NCI-H1436 treated with DMSO at 0.1 percent for 48 hours (cell line): ENCODE data around the gene GATA1.
A peak's percentile ranks its signal among the peaks of the same experiment; 100 is the strongest.
"Not testable (repeated sequence)": the region's sequence is repeated elsewhere in the genome, so short reads cannot be mapped to it uniquely, and the experiment has no call there.

Source experiments
- DNase-seq: peaks from one replicate; lab custom pipeline; 2025; lab: John Stamatoyannopoulos, UW

The GATA1 gene

DNA sequence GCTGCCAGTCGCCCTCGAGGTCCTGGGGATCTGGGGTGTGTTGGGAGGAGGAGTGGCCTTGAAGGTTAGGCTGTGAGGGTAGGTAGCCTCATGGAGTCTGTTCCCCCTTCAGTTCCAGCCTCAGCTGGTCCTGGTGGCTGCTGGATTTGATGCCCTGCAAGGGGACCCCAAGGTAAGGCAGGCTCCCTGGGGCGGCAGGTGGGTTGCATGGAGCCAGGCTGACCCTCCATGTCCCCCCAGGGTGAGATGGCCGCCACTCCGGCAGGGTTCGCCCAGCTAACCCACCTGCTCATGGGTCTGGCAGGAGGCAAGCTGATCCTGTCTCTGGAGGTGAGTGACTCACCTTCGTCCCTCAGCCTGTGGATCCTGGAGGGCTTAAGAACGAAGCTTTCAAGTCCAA, 28.3 kb downstream of the GATA1 start:
- DNase-seq, result no peak

DNA sequence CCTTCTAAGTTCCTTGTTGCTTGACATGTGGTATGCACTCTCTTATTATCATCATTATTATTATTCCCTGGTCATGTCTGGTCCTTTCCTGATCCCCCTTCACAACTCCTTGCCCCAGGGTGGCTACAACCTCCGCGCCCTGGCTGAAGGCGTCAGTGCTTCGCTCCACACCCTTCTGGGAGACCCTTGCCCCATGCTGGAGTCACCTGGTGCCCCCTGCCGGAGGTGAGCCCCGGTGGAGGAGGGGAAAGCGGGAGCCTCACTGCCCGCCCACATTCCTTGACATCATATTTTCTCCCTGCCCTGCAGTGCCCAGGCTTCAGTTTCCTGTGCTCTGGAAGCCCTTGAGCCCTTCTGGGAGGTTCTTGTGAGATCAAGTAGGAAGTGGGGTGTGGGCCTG, 28.9 kb downstream of the GATA1 start:
- DNase-seq, result no peak

DNA sequence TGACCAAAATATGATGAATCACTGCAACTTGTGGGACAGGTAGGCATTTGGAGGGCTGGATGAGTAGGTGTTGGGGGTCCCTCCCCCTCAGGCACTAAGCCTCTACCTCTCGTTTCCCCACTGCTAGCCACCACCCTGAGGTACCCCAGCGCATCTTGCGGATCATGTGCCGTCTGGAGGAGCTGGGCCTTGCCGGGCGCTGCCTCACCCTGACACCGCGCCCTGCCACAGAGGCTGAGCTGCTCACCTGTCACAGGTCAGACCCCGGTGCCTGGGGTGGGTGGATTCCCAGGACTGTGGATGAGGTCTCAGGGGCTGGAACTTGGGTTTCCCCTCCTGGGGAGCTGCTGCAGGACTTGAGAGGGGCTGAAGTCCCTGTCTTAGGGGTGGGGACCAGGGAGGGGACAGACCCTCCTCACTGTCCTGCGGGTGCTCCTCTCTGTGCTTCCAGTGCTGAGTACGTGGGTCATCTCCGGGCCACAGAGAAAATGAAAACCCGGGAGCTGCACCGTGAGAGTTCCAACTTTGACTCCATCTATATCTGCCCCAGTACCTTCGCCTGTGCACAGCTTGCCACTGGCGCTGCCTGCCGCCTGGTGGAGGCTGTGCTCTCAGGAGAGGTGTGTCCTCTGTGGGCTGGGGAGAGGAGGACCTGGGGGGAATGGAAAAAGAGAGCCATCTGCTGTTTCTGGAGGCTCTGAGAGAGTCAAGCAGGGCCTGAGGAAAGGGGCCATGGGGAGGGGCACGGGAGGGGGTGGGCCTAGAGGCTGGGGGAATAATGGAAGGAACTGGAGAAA, 29.8 kb downstream of the GATA1 start:
- no peak for DNase-seq

DNA sequence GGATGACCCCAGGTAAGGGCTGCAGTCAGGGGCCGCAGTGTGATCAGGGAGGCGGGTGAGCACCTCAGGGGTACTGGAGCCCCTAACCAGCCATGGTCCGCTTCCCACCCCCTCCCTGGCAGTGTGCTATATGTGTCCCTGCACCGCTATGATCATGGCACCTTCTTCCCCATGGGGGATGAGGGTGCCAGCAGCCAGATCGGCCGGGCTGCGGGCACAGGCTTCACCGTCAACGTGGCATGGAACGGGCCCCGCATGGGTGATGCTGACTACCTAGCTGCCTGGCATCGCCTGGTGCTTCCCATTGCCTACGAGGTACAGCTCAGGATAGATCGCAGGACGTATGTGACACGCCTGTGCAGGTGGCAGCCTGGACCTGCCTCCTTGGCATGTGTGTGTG, 31.7 kb downstream of the GATA1 start:
- DNase-seq, result no peak

DNA sequence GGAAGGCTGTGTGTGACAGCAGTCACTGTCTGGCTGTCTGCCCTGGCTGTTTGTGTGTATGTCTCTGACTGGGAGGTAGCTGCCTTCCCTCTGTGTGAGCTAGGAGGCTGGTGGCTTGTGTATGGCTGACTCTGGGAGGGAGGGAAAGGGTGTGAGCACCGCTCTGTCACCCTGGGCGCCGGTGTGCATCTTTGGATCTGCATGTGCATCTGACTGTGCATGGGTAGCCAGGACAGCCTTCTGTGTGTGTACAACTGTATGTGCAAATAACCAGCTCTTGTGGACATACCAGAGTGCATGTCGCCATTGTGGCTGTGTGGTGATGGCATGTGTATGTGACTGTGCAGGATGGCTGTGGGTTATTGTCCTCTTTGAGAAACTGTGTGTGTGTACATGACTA, 32.5 kb downstream of the GATA1 start:
- DNase-seq, result no peak

DNA sequence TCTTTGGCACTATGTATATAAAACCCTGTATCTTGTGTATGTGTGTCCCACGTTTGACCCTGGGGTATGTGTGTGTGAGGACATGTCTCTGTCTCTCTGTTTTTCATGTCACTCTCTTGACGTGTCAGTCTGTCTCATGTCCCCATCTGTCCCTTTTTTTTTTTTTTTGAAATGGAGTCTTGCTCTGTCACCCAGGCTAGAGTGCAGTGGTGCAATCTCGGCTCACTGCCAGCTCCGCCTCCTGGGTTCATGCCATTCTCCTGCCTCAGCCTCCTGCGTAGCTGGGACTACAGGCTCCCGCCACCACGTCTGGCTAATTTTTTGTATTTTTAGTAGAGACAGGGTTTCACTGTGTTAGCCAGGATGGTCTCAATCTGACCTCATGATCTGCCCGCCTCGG, 33.0 kb downstream of the GATA1 start:
- DNase-seq, result not testable (repeated sequence)

DNA sequence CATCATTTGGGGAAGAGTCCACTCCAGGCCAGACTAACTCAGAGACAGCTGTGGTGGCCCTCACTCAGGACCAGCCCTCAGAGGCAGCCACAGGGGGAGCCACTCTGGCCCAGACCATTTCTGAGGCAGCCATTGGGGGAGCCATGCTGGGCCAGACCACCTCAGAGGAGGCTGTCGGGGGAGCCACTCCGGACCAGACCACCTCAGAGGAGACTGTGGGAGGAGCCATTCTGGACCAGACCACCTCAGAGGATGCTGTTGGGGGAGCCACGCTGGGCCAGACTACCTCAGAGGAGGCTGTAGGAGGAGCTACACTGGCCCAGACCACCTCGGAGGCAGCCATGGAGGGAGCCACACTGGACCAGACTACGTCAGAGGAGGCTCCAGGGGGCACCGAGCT, 36.7 kb downstream of the GATA1 start:
- DNase-seq, result no peak

DNA sequence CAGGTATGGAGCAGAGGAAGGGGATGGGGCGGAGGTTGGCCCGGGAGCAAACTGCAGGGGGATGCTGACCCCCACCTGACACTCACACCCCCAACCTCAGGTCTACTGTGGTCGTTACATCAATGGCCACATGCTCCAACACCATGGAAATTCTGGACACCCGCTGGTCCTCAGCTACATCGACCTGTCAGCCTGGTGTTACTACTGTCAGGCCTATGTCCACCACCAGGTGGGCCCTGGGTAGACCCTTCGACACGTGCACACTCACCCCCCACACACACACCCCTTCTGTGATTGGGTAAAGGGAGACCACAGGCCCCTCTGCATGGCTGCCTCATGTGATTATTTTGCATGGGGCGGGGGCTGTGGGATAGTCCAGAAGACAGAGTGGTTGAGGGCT, 37.7 kb downstream of the GATA1 start:
- no peak for DNase-seq

DNA sequence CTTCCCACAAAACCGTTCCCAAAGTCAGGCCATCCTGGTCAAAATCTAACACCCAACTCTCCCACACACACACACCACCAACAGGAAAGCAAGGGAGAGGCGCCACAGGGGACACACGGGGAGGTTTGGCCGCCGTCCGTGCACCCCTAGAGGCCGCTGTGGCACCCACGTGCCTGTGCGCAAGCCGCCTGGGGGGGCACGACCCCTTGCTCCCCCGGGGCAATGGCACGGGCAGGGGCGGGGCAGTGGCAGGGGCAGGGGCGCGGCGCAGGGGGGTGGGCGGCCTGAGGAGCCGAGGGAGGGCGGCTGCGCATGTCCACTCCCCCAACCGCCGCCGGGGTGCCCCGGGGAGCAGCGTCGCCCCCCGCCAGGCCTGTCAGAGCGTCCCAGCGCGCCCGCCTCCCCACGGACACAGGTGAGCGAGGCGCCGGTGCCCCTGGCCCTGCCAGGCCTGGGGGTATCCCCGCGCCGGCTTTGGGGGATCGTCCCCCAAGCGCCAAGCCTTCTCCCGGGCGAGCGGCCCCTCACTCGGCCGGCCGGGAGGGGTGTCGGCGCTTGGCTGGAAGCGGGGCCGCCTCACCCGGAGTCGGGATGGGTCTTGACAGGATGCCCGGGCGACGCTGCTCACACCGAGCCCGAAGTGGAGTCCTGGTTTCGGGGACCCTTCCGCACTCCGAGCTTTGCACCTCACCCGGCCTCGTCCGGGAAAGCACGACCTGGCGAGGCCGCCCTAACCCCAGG, 39.9 kb downstream of the GATA1 start, which contains the start of gene ERAS:
Gene ERAS, plus strand, starts transcription at position 379 of the 741 bp plus-strand sequence. CDS start 2,611 bp downstream, outside the sequence.
- no peak for DNase-seq

DNA sequence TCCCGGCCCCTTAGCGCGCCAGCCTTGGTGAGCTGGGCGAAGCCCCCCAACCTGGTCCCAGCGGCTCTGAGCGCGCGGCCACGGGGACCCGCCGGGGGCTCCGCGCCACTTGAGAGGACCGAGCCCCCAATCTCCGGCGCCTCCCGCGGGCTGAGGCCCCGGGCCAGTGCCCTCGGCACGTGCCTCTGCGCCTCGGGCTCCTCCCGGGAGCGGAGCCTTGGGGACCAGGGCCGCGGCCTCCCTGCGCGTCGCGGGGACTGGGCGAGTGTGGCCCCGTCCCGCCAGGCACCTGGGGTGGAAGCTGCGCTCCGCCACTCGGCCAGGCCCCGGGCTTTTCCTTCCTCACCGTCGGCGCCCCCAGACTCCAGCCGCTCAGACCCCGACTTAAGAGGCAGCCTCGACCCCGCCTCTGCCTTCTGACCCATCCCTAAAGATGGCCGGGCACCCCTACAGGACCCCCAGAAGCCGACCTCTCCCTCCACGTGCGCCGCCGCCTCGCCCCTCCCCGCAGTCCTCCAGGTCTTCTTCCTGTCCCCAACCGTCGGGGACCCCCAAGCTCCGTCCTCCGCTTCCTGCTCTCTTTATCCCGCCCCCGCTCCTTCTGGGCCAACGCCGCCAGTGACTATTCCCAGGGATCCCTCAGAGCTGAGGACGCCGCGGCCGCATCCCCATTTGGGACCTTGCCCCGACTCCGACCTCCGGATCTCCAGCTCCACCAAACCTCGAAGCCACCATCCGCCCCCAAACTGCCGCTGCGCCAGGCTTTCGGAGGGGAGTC, 40.7 kb downstream of the GATA1 start:
- DNase-seq, result no peak

DNA sequence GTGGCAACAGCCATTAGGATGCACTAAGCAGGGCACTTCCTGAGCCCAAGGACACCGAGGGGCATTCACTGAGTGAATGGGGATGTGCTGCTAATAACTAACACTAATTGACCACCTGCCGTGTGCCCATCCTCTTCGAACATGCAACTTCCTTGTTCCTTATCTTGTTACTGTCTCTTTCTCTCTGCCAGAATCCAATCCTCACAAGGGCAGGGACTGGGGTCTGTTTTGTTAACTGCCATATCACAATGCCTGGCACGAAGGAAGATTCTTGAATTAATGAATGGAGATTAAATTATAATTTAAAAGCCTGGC, 41.2 kb downstream of the GATA1 start:
- no peak for DNase-seq

DNA sequence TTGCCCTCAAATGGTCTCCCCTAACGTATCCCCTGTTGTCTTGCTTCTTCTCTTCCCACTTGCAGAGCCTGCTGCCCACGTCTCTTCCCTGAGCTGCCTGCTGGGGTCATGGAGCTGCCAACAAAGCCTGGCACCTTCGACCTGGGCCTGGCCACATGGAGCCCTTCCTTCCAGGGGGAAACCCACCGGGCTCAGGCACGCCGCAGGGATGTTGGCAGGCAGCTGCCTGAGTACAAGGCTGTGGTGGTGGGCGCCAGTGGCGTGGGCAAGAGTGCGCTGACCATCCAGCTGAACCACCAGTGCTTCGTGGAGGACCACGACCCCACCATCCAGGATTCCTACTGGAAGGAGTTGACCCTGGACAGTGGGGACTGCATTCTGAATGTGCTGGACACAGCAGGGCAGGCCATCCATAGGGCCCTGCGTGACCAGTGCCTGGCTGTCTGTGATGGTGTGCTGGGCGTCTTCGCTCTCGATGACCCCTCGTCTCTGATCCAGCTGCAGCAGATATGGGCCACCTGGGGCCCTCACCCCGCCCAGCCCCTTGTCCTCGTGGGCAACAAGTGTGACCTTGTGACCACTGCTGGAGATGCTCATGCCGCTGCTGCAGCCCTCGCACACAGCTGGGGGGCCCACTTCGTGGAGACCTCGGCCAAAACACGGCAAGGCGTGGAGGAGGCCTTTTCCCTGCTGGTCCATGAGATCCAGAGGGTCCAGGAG, 42.8 kb downstream of the GATA1 start:
- no peak for DNase-seq

DNA sequence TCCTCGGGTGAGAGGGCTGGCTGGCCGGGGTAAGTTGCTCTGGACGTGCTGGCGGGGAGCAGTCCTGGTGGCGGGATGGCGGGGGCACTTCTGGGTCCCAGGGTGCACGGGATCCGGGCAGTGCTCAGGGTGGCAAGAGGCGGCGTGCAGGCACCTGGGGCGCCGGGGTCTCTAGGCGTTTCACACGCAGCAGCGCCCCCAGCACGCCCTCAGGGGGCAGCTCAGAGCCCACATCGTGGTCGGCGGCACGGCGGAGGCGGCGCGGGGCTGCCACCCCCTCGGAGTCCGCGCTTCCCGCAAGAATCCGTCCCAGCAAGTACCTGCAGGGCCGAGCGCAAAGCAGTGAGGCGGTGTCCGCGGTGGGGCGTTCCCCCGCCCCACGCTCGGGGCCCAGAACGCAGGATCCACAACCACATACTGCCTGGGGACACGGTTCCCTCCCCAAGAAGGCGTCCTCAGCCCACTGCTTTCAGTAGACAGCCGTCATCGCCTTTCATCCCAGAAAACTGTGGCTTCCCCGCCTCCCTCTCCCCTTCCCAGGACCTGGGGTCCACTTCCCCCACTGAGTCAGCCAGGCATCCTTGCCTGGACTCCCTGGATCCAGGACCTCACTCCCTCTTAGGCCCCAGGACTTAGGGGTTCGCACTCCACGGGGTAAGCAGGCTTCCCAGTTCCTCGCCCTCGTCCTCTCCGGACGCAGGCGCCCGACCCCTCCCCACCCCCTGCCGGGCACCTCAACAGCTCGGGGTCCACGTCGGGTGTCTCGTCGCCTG, 44.9 kb downstream of the GATA1 start:
- DNase-seq, result no peak

DNA sequence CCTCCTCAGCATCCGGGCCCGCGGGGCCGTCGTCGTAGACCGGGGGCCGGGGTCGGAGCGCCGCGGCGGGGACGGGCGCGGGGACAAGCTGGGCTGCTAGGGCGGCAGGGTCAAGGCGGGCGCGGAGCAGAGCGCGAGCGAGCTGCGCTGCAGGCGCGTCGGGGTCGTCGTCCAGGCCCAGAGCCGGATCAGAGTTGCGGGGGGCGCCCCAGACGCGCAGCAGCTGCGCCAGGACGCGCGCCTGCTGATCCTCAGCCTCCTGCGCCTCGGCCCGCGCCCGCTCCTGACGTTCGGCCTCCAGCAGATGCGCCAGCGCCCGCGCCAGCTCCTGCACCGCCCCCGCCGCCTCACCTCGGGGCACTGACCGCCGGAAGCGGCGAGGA, 45.5 kb downstream of the GATA1 start:
- no peak for DNase-seq

DNA sequence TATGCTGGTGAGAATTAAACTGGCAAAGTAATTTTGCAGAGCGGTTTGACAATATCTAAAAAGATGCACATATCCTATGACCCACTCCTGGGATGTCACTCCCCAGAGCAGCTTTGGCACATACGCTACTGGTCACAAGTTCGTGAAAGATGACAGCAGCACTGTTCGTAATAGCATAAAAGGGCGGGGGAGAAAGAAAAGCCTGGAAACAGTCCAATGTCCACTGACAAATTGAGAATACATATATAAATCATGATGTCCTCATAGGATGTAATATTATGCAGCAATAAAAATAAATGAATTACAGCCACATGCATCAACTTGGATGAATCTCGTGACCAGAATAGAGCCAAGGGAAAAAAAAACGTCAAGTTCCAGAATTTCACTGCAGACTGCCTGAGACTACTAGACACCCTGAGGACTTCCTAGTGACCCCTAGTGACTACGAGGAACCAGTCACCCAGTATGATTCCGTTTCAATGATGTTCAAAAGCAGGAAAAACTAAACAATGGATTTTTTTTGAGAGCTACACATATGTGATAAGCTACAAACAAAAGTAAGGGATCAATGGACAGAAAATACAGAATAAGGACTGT, 47.2 kb downstream of the GATA1 start:
- DNase-seq, result no peak

DNA sequence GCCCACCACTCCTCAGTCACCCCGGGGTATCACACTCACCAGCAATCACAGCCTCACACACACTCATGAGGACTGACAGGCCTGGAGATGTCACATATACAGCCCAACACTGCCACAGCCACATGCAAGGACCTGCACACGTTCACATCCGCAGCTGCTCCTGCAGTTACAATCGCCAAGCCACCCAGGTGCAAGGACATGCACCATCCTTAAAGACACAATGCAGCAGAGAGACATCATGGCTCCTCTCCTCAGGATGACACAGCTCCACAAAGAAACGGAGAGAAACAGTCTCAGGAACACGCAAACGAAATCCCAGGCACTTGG, 48.0 kb downstream of the GATA1 start:
- no peak for DNase-seq

DNA sequence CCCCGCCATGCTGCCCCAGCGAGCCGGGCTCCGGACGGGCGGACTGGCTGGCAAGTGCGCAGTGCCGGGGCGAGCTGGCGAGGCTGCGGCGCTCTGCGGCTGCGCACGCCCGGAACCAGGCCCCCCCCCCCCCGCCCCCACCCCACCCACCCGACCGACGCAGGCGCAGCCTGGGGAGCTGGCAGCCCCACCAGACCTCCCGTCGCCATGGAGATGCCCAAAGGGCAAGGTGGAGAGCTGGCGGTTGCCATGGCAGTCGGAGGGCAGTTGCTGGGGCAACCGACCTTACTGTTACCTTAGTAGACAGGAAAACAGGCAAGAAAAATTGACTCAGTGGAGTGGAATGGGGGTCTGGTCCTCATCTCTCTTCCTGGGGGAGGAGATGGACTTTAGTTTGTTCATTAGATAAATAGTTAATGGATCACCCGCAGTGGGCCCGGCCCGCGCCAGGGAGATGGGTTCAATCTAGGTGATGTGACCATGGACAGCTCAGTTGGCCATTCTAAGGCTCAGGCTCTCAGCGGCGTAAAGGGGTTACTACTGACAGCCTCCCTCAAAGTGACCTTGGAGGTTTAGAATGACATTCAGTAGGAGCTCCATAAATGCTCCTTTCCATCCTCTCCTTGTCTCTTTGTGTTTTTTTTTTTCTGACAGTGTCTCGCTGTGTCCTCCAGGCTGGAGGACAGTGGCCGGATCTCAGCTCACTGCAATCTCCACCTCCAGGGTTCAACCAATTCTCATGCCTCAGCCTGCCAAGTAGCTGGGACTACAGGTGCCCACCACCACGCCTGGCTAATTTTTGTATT, 49.3 kb downstream of the GATA1 start, which contains the start of gene PCSK1N:
Gene PCSK1N, minus strand, starts transcription at position 87 of the 806 bp plus-strand sequence. Its CDS starts 78 bp downstream, at position 9.
- peak; percentile 11 for DNase-seq

DNA sequence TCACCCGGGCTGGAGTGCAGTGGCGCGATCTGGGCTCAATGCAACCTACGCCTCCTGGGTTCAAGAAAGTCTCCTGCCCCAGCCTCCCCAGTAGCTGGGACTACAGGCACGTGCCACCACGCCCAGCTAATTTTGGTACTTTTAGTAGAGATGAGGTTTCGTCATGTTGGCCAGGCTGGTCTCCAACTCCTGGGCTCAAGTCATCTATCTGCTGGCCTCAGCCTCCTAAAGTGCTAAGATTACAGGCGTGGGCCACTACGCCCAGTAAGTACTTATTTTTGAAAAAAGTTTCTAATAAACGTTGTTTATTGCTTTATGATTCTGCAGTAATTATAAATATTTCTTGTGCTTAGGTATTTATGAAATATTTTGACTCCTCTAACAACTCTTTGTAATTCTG, 53.3 kb downstream of the GATA1 start:
- no peak for DNase-seq
